Hematopoietic multipotent progenitor cell treated with erythropoietin and hydrocortisone succinate and interleukin-3 and kit ligand, for 8 days (in vitro differentiated cells): ENCODE measurements around the gene HELT.
A peak's percentile ranks its signal among the peaks of the same experiment; 100 is the strongest.

Experiments used
- DNase-seq: peaks from one replicate; pipeline ENCODE4 v3.0.0-alpha.2; 2015

HELT gene

DNA sequence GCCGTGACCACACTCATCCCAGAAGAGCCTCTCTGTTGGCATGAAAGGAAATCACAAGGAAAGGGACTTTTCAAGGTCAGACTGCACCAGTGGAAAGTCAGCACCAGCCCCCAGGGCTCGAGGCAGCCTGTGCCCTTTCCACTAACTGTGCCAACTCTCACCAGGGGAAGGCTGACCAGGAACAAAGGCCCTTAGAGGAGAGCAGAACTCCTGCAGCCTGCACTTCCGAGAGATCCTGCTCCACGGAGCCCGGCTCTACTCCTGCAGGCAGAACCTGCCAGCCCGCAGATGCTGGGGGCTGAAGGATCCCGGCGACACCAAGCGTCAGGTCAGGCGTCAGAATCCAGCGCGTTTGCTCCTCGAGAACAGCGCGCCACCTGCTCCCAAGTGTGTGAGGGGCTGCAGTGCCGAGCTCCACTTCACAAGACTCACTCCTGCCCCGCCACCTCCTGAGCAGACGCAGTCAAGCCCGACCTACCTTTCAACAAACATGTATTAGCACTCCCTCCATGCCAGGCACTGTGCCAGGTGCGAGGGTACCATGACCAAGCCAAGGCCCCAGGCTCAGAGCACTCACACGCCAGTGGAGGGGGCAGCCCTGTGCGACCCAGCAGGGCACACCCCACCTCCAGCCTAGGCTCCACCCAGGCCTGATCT, 13.6 kb upstream of the HELT start:
- DNase-seq = no peak

DNA sequence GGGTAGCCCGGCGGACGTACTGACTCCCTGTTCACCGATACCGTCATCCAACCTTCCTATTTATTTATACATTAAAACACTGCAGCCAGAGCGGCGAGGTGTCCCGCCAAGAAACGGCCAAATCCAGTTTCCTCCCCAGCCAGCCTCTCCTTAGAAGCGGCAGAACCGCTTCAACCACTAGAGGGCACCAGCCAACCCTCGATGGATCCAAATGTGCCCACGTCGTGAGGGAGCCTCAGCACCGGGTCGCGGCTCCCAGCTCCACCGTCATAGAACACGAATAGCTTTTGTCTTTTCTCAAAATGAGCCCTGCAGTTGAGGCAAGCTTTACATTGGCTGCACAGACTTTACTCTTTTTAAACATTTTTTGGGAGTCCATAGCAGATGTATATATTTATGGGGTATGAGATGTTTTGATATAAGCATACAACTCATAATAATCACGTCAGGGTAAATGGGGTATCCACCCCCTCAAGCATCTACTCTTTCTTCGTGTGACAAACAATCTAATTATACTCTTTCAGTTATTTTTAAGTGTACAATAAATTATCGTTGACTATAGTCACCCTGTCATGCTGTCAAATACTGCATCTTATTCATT, 13.0 kb upstream of the HELT start:
- DNase-seq = peak; percentile 82

DNA sequence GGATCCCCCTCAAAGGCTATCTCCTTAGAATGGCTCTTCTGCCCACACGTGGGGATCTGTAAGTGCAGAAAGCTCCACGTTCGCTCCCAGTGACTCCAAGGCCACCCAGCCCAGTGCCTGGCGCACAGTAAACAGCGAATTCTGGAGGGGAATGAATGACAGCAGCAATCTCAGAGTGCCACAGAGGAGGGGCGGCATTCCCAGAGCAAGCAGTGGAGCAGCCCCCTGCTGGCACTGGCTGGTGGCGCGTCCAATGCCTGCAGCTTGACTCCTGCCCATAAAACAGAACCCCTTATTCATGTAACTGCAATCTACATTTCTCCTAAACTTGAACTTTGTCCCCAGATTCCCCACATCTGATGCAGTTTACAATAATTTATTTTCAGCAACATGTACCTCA, 6.9 kb upstream of the HELT start:
- no peak for DNase-seq

DNA sequence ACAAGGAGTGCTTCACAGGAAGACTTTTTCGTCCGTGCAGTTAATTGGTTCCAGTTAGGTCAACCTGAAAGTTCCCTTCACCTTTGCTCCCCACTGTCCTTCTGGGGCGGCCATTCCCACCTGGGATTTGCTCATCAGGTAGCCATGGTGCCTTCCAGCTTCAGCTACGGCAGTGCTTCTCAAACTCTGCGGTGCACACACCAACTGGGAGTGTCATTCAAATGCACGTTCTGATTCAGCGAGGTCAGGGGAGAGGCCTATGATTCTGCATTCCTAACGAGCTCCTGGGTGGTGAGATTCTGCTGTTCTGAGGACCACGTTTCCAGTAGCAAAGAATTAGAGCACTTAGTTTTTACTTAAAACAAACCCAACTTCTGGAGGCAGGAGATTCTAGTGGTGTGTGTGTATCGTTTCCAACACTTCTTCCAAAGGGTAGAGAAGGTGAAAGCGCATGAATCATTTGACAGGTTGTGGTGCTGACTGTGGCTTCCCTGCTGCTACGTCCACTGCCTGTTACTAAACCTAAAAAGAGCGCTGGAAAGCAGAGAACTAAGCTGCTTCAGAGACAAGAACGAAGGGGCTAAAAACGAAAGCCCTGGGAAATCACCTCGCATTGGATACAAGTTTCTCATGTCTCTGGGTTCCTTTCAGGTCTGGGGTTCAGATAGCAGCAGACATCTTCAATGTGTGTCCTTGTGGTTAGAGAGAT, 4.7 kb upstream of the HELT start:
- DNase-seq = no peak

DNA sequence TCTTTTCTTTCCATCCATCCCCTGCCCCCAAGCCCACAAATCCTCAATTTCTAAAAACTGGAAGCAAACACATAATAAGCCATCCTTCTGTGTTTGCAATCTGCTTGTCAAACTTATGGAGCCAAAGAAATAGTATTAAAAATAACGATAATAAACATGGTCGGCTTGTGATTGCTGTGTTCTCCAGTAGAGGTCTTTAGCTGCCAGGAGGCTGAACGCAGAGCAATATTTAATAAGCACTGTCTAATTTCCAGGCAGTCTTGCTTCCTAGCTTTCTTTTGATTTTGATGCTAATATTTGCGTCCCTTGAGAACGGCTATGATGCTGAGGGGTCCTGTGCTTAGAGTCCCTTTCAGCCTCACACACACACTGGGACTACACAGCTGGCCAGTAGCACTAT, 3.2 kb upstream of the HELT start:
- DNase-seq = no peak

DNA sequence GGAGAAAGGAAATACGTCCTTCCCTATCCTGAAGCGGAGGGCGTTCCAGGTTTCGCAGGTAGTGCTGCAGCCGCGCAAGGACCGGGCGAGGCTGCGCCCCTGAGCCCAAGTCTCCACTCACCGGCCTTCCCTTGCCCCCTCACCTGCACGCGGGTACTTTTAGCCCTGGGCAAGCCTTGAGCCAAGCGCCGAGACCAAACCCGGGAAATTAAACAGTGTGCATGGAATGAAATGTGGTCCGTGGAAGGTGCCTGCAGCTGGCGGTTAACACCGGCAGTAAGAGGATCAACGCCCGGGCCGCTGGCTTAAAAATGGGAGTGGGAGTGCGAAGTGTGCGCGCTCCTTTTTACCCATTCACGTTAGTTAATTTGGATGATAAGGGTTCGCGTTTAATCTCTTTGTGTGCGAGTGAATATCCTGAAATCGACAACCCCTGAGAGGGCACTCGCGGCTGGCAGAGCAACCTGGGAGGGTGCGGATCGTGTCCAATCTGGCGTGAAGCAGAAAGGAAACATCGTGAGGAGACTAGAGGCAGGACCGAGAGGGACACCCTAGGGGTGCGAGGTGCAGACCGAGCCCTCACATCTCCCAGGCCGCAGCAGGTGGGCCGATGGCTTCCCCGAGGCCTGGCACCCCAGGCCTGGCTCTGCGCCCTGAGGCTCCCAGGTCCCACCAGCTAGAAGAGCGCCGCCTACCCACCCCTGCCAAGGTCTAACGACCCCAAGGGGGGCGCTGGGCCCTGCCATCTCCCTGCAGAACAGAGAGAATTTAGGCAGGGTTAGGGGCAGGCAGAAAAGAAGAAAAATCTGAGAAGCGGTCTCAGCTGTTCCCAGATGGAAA, 2.0 kb upstream of the HELT start:
- DNase-seq = no peak

DNA sequence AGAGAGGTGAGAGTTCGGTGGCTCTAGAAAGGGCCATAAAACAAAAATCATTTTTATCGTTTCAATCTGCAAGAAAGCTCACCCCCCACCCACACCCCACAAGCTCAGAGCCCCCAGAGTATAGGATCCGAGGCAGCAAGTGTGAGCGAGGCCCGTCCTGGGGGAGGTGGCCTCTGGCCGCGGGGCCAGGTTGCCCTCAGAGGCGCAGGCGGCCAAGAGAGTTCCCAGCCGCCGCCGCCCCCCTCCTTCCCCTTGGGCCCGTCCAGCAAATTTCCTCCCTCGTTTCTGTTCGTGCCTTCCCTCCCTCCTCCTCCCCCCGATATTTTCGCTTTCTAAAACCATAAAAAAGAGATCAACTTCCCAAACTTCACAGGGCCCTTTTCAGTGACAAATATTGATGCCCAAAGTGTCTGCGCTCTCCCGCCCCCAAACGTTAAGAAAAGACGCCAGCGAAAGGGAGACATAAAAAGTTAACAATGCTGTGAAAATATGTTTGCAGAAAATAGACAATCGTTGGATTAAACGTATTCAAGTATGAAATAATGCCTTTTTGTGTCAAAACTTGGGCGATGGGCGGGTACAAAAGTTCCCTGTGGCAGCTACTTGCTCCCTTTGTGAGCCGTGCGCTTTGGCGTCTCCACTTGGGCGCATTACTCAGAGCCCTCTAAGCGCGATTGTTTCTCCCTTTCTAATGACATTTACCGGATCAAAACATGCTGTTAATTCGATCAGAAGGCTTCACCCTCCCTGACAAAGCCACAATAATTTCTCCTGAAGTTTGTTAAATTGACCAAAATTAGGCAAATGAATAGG, 1.1 kb upstream of the HELT start:
- no peak for DNase-seq

DNA sequence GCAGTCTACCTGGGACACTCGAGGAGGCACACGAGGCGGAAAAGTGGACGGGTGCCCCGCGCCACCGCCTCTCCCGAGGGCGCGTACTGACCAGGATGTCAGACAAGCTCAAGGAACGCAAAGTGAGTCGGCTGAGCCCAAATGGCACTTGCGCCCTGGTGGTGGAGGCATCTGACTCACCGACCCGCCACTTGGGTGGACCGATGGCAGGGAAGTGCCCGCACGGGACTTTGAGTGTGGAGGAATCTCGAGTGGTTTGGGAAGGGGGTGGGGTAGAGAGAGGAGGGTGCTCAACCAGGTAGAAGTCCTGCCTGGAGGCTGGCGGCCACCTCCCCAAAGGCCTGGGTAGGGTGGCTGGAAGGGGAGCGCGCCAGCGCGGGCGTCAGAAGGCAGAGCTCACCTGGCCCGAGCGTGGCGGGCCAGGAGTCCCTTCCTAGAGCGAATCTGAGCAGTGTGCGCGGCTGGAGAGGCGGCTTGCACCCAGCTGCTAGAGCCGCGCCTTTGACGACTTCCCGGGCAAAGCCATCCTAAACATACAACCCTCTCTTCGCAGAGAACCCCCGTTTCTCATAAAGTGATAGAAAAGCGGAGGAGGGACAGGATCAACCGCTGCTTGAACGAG, 655 bp downstream of the HELT start:
- DNase-seq = no peak

DNA sequence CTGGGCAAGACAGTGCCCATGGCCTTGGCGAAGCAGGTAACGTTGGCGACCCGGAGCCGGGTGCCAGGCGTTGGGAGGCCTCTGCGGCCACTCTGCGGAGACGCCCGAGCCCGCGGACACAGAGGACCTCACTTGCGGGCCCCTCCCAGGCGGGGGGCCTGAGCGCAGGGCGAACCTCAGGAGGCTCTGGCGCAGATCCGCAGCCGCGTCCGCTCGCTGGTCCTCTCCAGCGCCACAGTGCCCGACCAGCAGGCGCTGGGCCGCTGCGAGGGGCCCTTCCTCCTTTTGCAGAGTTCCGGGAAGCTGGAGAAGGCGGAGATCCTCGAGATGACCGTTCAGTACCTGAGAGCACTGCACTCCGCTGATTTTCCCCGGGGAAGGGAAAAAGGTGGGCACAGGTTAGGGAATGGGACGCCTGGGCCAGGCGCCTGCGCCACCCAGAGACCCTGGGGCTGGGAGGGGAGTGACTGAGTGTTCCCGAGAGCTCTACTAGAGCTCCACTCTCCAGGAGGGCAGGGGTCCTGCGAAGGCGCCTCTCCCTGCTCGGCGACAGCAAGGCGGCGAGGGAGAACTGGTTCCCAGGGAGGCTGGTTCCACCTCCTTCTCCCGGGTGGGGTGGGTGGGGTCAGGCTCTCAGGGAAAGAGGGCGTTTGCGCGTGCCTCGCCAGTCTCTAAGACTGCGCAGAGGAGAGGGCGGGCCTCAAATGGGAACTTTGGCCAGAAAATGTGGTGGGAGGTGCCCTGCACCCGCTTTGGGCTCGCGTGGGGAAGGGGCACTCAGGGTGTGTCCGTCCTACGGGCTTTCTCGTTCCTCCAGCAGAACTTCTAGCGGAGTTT, 1.4 kb downstream of the HELT start:
- no peak for DNase-seq

DNA sequence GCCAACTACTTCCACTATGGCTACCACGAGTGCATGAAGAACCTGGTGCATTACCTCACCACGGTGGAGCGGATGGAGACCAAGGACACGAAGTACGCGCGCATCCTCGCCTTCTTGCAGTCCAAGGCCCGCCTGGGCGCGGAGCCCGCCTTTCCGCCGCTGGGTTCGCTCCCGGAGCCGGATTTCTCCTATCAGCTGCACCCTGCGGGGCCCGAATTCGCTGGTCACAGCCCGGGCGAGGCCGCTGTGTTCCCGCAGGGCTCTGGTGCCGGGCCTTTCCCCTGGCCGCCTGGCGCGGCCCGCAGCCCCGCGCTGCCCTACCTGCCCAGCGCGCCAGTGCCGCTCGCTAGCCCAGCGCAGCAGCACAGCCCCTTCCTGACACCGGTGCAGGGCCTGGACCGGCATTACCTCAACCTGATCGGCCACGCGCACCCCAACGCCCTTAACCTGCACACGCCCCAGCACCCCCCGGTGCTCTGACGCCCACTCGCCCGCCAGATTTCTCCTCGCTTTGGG, 2.1 kb downstream of the HELT start:
- DNase-seq = no peak

DNA sequence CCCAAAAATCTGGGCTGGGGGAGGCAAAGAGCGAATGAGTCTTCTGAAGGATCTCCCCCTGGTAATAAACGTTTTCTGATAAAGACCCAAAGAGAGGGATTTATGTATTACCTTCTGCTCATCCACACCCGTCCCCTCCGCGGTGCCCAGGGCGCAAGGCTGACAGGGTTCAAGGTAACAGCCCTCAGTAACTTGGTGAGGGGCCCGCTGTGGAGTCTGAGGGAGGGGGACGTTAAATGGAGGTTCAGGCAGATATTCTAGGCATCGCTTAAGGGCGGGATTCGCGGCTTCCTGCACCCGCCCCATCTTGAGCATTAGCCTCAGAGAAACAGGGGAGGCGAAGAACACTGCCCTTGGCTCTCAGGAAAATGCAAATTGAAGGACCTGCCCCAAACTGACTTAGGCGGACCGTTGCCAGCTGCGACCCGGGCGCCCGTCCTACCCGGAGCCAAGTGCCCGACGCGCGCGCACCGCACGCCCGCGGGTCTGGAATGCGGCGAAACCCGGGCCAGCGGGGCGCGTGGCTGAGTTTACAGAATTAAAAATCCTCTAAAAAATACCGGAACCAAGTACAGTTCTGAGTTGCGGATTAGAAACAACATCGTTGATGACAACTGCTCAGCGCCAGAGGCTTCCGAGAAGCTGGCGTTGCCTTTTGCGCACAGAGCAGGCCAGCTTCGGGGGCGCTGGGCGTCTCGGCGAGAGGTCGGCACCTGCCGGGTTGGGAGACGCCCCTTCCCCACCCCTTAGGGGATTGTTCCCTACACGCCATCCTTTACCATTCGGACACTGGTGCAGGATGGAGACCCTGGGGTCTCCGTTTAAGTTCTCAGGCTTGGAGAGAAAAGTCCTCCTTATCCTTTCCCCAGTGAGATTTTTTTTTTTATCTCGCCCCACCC, 2.8 kb downstream of the HELT start:
- no peak for DNase-seq

DNA sequence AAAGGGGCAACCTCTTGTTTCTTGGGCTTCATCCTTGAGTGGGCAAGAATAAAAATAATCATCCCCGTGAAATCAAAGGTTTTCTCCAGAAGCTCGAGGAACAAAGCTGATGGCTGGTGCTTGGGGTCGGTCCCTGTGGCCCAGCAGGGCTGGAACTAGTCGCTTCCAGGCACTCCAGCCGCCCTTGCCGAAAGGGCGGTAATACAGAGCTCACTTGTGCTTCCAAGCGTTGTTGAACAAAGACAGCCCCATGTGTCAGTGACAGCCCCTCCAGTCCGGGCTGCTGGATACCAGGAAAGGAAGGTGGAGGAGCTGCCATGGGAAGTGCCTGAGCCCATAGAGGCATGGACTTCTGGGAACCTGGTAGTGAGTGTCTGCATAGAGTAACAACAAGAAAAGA, 5.2 kb downstream of the HELT start:
- no peak for DNase-seq

DNA sequence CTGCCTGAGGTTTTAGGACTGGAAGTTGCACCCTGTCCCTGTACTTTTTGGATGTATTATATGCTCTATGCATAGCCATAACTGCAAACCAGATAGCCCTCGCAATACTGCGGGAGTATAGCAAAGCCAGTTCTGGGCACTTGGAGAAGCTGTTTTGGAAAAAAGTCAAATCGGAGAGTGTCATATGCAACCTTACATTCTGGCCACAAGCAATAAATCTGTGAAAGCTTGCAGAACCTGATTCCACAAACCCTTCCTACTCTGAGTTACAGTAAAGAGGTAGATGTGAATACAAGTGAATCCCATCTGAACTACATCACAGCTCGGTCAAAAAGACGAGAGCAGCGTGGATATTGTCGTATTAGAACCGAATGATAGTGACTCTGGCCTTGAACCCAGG, 10.3 kb downstream of the HELT start:
- DNase-seq = no peak

DNA sequence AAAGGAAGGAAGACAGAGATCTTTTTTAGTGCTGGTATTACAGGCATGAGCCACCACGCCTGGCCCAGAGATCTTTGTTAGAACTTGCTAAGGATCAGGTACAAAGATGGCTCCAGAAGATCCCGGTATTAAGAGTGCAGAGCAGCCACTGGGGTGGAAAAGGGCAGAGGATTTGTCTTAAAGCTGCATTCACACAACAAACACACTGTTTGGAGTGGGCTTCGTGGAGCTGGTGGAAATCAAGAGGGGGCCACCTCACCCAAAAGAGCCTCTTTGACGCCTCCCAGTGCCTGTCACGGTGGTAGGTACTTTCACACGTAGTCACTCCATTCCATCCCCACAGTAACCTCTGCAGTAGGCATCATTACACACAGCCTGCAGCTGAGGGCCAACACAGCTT, 13.3 kb downstream of the HELT start:
- DNase-seq = no peak

DNA sequence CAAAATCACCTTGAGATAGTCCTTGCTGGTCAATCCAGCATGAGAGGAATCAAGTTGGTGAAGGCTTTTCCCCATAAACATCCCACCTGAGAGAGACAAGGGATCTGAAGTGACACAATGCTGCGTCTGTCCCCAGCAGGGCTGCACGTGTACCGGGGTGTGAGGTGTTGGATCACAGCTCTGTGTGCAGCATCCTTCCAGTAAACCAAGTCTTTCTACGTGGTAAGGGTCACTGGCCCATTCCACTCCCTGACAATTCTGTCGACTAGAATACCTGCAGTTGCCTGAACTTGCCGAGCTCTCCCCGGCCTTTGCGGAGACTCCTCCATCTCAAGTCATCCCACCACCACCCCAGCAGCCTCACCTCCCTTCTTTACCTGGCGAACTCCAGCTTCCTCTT, 14.8 kb downstream of the HELT start:
- DNase-seq = no peak

DNA sequence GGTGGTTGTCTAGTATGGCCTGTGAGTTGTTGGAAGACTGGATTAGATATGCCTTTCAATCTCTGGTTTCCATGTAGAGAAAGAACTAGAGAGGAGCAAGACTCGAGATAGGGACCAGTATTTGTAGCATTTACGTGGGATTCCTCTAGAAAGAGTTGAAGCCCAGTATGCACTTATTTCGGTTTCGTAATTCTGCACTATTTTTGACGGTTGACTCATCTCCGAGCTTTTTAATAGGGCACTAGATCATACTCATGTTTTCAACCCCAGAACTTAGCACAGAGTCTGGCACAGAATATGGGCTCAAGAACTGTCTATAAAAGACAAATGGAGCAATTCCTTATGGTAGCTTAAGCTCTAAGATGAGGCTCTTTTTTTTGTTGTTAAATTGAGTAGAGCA, 15.7 kb downstream of the HELT start:
- DNase-seq = no peak

DNA sequence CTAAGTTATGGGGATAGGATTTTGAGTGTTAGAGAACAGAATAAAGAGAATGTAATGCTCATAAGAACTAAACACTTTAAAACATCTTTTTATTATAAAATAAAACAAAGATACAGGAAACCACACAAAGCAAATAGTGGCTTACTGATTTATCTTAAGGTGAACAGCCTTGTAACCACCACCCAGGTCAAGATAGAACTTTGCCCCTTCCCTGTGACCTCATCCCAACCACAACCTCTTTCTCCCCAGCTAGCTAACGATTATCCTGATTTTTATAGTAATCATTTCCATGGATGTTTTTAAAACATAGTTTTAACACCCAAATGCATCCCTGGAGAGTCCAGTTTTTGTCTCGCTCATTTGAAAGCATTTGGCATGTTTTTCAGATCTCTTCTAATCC, 17.0 kb downstream of the HELT start:
- no peak for DNase-seq

DNA sequence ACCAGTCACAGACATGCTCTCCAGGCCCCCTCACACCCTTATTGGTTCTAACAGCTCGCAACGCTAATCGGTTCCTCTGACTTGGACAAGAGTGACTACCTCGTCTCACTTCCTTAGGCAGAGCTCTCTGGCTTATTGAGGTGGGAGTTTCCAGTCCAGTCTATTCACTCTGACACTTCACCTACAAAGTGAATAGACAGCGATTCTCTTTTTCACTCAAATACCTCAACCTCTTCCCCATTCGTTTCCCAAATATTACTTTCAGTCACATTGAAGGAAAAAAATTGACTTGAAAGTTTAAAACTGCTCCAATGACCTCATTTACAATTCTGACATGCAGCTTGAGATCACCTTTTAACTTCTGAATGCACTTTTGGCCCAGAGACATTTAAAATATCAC, 17.7 kb downstream of the HELT start:
- no peak for DNase-seq

DNA sequence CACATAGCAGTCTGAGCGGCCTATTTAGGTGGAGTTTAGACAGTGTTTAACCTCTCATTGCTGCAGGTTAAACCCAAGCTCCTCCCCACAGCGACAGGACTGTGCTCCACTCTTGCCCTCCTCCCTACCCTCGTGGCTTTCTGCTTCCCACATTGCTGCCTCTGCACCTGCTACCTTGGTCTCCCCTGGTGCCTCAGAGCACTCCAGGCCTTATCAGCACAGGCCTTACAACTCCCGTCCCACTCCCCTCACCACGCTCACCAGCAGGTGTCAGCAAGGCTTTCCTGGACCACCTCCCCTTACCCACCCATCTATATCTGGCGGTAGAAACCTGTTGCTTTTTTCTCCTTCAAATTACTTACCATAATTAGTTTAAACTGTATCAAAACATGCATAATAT, 18.6 kb downstream of the HELT start:
- DNase-seq = no peak
